Measurements from ENCODE around the gene GPX6.
"Not testable (repeated sequence)": the region's sequence is repeated elsewhere in the genome, so short reads cannot be mapped to it uniquely, and the experiment has no call there.

GPX6 gene

GRCh38 chr6:28537509-28538140, 22.0 kb upstream of the GPX6 start:
- peaks cover 17% of the 10 kb centered on the region for H3K9me3 Mint-ChIP-seq
- H3K27me3 Mint-ChIP-seq (ENCODE audit: low read depth) = peaks cover 82% of the 10 kb centered on the region
- DNase-seq (ENCODE audit: low spot score) = no peak
- H3K27ac Mint-ChIP-seq = no peak overlapping the region
- no peaks in the 10 kb centered on the region for H3K36me3 Mint-ChIP-seq (ENCODE audit: low read depth)
- no peak overlapping the region for H3K4me3 Mint-ChIP-seq
- peaks cover 13% of the 10 kb centered on the region for H3K4me1 Mint-ChIP-seq (ENCODE audit: low read depth)

GRCh38 chr6:28537065-28537464, 21.5 kb upstream of the GPX6 start:
- Mint-ChIP-seq H3K9me3 (peaks cover 13% of the 10 kb centered on the region), H3K27me3 (ENCODE audit: low read depth) (peaks cover 79% of the 10 kb centered on the region), H3K27ac (no peak overlapping the region), H3K4me3 (peak overlapping the region; percentile 50), H3K4me1 (ENCODE audit: low read depth) (peaks cover 8% of the 10 kb centered on the region), H3K36me3 (ENCODE audit: low read depth) (no peaks in the 10 kb centered on the region)
- DNase-seq (ENCODE audit: low spot score) = no peak

GRCh38 chr6:28534875-28535274, 19.3 kb upstream of the GPX6 start:
- H3K4me3 Mint-ChIP-seq = no peak overlapping the region
- no peaks in the 10 kb centered on the region for H3K9me3 Mint-ChIP-seq
- no peaks in the 10 kb centered on the region for H3K36me3 Mint-ChIP-seq (ENCODE audit: low read depth)
- DNase-seq (ENCODE audit: low spot score) = no peak
- peaks cover 84% of the 10 kb centered on the region for H3K27me3 Mint-ChIP-seq (ENCODE audit: low read depth)
- no peak overlapping the region for H3K27ac Mint-ChIP-seq
- H3K4me1 Mint-ChIP-seq (ENCODE audit: low read depth) = peaks cover 6% of the 10 kb centered on the region

GRCh38 chr6:28534306-28534705, 18.7 kb upstream of the GPX6 start:
- no peak overlapping the region for H3K4me3 Mint-ChIP-seq
- peaks cover 6% of the 10 kb centered on the region for H3K4me1 Mint-ChIP-seq (ENCODE audit: low read depth)
- peaks cover 81% of the 10 kb centered on the region for H3K27me3 Mint-ChIP-seq (ENCODE audit: low read depth)
- H3K36me3 Mint-ChIP-seq (ENCODE audit: low read depth) = no peaks in the 10 kb centered on the region
- DNase-seq (ENCODE audit: low spot score) = no peak
- no peak overlapping the region for H3K27ac Mint-ChIP-seq
- H3K9me3 Mint-ChIP-seq = no peaks in the 10 kb centered on the region

GRCh38 chr6:28531479-28532128, 16.0 kb upstream of the GPX6 start:
- peaks cover 2% of the 10 kb centered on the region for H3K4me1 Mint-ChIP-seq (ENCODE audit: low read depth)
- H3K4me3 Mint-ChIP-seq = no peak overlapping the region
- H3K27me3 Mint-ChIP-seq (ENCODE audit: low read depth) = peaks cover 78% of the 10 kb centered on the region
- no peaks in the 10 kb centered on the region for H3K9me3 Mint-ChIP-seq
- H3K36me3 Mint-ChIP-seq (ENCODE audit: low read depth) = no peaks in the 10 kb centered on the region
- no peak overlapping the region for H3K27ac Mint-ChIP-seq
- DNase-seq (ENCODE audit: low spot score) = no peak

GRCh38 chr6:28530777-28531176, 15.2 kb upstream of the GPX6 start:
- H3K27ac Mint-ChIP-seq = no peak overlapping the region
- H3K4me1 Mint-ChIP-seq (ENCODE audit: low read depth) = peaks cover 5% of the 10 kb centered on the region
- H3K4me3 Mint-ChIP-seq = no peak overlapping the region
- DNase-seq (ENCODE audit: low spot score) = no peak
- H3K9me3 Mint-ChIP-seq = no peaks in the 10 kb centered on the region
- no peaks in the 10 kb centered on the region for H3K36me3 Mint-ChIP-seq (ENCODE audit: low read depth)
- H3K27me3 Mint-ChIP-seq (ENCODE audit: low read depth) = peaks cover 79% of the 10 kb centered on the region

GRCh38 chr6:28525496-28526039, 10.0 kb upstream of the GPX6 start, which contains the start of gene GPX5:
TSS of gene GPX5 (plus strand) at chr6:28525881. CDS start at chr6:28526014, 133 bp downstream.
- Mint-ChIP-seq H3K27me3 (ENCODE audit: low read depth) (peaks cover 65% of the 10 kb centered on the region), H3K9me3 (no peaks in the 10 kb centered on the region)

GRCh38 chr6:28523241-28523622, 7.6 kb upstream of the GPX6 start:
- DNase-seq (ENCODE audit: low spot score) = no peak
- Mint-ChIP-seq H3K36me3 (ENCODE audit: low read depth) (no peaks in the 10 kb centered on the region), H3K27ac (peak overlapping the region; percentile 39), H3K9me3 (no peaks in the 10 kb centered on the region), H3K4me3 (peak overlapping the region; percentile 72), H3K4me1 (ENCODE audit: low read depth) (peaks cover 26% of the 10 kb centered on the region), H3K27me3 (ENCODE audit: low read depth) (peaks cover 68% of the 10 kb centered on the region)

More at GRCh38 chr6:28525496-28526039, 10.0 kb upstream of the GPX6 start, which contains the start of gene GPX5:
- H3K36me3 Mint-ChIP-seq (ENCODE audit: low read depth) = no peaks in the 10 kb centered on the region
- no peak within 1 kb of the TSS for H3K4me3 Mint-ChIP-seq
- no peak within 1 kb of the TSS for H3K27ac Mint-ChIP-seq
- H3K4me1 Mint-ChIP-seq (ENCODE audit: low read depth) = peaks cover 26% of the 10 kb centered on the region
- no peak for DNase-seq (ENCODE audit: low spot score)

GRCh38 chr6:28522594-28523240, 7.1 kb upstream of the GPX6 start:
- Mint-ChIP-seq H3K27ac (peak overlapping the region; percentile 4), H3K27me3 (ENCODE audit: low read depth) (peaks cover 66% of the 10 kb centered on the region), H3K9me3 (no peaks in the 10 kb centered on the region), H3K4me3 (peak overlapping the region; percentile 72), H3K4me1 (ENCODE audit: low read depth) (peaks cover 26% of the 10 kb centered on the region), H3K36me3 (ENCODE audit: low read depth) (no peaks in the 10 kb centered on the region)
- no peak for DNase-seq (ENCODE audit: low spot score)

- H3K4me3 Mint-ChIP-seq = no peak overlapping the region
- peaks cover 56% of the 10 kb centered on the region for H3K27me3 Mint-ChIP-seq (ENCODE audit: low read depth)
- H3K9me3 Mint-ChIP-seq = no peaks in the 10 kb centered on the region
- no peaks in the 10 kb centered on the region for H3K36me3 Mint-ChIP-seq (ENCODE audit: low read depth)
- H3K27ac Mint-ChIP-seq = no peak overlapping the region
- DNase-seq (ENCODE audit: low spot score) = no peak
- peaks cover 8% of the 10 kb centered on the region for H3K4me1 Mint-ChIP-seq (ENCODE audit: low read depth)
Measured at GRCh38 chr6:28517964-28518363, 2.4 kb upstream of the GPX6 start.

GRCh38 chr6:28512387-28512786, 3.2 kb downstream of the GPX6 start:
- not testable (repeated sequence) for H3K9me3 Mint-ChIP-seq; H3K36me3 Mint-ChIP-seq (ENCODE audit: low read depth); H3K4me3 Mint-ChIP-seq; H3K4me1 Mint-ChIP-seq (ENCODE audit: low read depth); DNase-seq (ENCODE audit: low spot score); H3K27ac Mint-ChIP-seq
- H3K27me3 Mint-ChIP-seq (ENCODE audit: low read depth) = peaks cover 28% of the 10 kb centered on the region

GRCh38 chr6:28511628-28512300, 3.8 kb downstream of the GPX6 start:
- no peaks in the 10 kb centered on the region for H3K36me3 Mint-ChIP-seq (ENCODE audit: low read depth)
- H3K9me3 Mint-ChIP-seq = no peaks in the 10 kb centered on the region
- DNase-seq (ENCODE audit: low spot score) = no peak
- peaks cover 10% of the 10 kb centered on the region for H3K4me1 Mint-ChIP-seq (ENCODE audit: low read depth)
- H3K4me3 Mint-ChIP-seq = no peak overlapping the region
- H3K27me3 Mint-ChIP-seq (ENCODE audit: low read depth) = peaks cover 24% of the 10 kb centered on the region
- H3K27ac Mint-ChIP-seq = no peak overlapping the region

- DNase-seq (ENCODE audit: low spot score) = no peak
Measured at GRCh38 chr6:28506807-28507475, 8.7 kb downstream of the GPX6 start.

More at GRCh38 chr6:28506807-28507475, 8.7 kb downstream of the GPX6 start:
- Mint-ChIP-seq H3K27me3 (ENCODE audit: low read depth) (peaks cover 7% of the 10 kb centered on the region), H3K9me3 (no peaks in the 10 kb centered on the region), H3K4me3 (peak overlapping the region; percentile 66), H3K27ac (peak overlapping the region; percentile 64), H3K4me1 (ENCODE audit: low read depth) (peaks cover 22% of the 10 kb centered on the region), H3K36me3 (ENCODE audit: low read depth) (no peaks in the 10 kb centered on the region)
